DMS 273 treated with DMSO at 0.1 percent for 48 hours (cell line): Measurements from ENCODE around the gene GNAL.
A peak's percentile ranks its signal among the peaks of the same experiment; 100 is the strongest.

Source experiments
- DNase-seq: peaks from one replicate; lab custom pipeline; 2025; lab: John Stamatoyannopoulos, UW

The GNAL gene

DNA sequence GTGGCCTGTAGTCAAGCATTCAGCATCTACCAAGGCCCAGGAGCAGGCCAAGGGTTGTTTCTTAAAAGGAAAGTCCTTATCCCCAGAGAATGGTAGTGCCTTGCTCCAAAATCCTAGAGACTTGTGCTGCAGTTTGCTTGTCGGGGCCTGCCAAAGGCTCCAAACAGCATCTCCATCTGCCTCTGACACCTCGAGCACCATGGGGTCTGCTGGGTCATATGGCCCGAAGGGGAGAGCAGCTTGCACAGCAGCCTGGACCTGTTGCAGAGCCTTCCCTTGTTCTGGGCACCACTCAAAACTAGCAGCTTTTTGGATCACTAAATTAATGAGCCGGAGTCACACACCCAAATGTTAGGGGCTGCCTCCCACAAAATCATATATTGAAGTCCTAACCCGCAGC is 35.7 kb downstream of the GNAL start:
- peak; percentile 80 for DNase-seq

GRCh38 chr18:11726556-11726955 is 37.5 kb downstream of the GNAL start:
- no peak for DNase-seq

DNA sequence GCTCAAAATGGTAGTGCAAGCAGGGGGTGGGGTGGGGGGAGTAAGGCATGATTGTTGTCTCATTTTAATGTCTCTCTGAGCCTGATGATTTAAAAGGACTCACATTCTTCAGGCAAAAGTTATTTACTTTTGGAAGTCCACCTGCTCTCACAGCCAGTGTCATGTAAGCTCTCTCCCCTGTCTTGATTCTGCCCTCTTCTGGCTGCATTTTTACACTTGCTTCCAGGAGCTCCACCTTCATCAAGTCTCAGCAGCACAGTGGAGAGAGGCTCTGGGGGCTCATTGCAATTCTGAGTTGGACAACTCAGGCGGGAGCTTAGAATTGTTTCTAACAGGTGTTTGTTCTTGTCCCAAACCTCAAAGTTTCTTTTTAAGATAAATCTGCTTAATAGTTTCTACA is 39.2 kb downstream of the GNAL start:
- peak; percentile 31 for DNase-seq

GRCh38 chr18:11729556-11729955 is 40.5 kb downstream of the GNAL start:
- no peak for DNase-seq

- no peak for DNase-seq
Measured at GRCh38 chr18:11733031-11733430, 44.0 kb downstream of the GNAL start.

DNA sequence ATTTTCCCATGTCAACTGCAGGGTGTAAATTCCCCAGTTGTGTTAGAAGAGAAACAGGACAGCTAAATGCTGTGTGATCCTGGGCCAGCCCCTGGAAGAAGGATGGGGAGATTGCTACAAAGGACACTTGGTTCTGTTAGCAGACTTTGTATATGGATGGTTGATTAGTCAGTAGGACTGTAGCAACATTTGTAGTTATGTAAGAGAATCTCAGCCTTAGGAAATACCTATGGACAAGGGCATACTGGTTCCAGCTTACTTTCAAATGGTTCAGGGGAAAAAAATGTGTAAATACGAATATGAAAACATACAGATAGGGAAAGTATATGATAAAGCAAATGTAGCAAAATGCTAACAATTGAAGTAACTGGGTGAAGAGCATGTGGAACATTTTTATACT is 47.6 kb downstream of the GNAL start:
- DNase-seq: no peak

- no peak for DNase-seq
Measured at GRCh38 chr18:11739893-11740292, 50.8 kb downstream of the GNAL start.

GRCh38 chr18:11740461-11740860 is 51.4 kb downstream of the GNAL start:
- no peak for DNase-seq

DNA sequence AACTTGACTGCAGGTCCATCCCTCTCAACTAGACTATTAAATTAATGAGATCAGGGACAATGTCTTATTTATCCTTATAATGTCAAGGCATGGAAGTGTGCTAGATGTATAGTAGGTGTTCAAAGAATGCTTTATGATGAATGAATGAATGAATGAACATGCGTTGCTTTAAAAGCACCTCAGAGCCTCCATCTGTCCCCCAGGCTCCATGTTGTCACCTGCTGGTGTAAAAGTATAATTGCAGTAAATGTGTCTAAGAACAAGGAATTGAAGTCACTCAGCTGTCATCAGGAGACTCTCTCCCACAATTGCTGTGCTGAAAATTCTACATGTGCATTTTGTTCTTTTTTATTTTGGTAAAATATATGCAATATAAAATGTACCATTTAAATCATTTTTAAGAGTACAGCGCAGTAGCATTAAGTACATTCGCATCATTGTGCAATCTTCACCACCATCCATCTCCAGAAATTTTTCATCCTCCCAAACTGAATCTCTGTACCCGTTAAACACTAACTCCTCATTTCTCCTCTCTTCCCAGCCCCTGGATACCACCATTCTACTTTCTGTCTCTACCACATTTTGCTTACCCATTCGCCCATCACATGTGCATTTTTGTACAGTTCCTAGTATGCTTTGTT is 52.6 kb downstream of the GNAL start:
- DNase-seq: no peak

- no peak for DNase-seq
Measured at GRCh38 chr18:11745521-11745920, 56.5 kb downstream of the GNAL start.

DNA sequence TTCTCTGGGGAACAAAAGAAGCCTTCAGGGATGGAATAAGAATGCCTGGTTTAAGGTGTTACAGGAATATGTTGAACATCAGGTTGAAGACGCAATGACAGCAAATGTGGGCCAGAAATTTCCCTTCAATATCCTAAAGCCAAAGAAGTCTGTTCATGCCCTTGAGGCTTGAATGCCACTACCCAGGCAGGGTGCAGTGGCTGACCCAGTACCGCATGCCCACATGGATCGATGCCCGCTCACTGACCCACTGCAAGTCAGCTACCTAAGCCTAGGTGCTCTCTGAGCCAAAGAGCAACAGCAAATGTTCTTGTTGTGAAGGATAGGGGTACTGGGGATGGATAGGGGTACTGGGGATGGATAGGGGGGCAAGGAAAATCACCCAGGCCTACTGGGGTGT is 58.2 kb downstream of the GNAL start:
- DNase-seq: no peak

GRCh38 chr18:11747731-11748130 is 58.7 kb downstream of the GNAL start:
- DNase-seq: no peak

- DNase-seq: no peak
Measured at GRCh38 chr18:11749305-11749704, 60.2 kb downstream of the GNAL start.

DNA sequence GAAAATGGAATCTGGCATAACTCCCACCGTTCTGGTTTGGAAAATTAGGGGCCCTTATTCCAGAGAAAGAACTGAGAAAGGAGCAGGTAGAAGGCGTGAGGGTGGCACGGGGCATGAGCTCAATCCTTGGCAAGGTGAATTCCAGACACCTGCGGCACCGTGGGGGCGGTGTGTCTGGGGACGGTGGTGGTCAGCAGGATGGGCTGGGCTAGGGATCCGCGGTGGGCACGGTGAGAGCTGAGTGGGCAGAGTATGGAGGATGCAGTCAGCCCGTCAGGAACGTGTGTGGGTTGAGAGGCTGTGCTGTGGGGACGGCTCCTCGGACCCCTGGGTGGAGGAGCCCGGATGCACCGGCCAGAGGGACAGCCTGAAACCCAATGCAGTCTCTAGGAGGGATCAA is 61.1 kb downstream of the GNAL start:
- no peak for DNase-seq

DNA sequence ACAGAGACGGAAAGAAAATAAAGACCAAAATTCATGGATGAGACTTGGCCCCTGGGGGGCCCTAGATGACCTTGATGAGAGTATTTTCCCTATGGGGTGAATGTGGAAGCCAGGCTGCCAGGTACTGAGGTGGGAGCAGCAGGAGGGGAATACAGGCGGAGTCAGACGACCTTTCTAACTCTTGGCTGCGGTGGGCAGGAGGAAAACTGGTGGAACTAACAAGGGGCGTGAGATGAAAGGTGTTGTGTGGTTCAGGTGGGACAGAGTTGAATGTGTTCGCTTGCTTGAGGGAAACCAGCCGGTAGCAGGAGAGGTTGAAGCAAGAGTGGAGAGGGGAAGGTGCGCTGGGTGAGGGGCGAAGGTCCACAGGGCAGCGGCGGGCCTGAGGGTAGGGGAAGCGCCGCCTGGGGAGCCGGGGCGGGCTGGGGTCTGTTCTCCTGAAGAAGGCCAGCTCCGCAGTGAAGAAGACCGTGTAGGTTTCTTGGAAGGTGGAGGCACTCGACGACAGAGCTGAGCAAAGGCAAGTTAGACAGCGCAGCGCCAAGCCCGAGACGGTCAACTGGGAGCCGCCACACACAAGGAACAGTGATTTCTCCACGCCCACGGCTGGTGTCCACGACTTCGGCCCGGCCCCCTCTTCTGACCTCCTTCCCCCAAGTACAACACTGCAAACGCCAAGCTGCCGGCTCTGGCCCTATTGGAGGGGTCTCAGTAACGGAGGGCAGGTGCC is 61.7 kb downstream of the GNAL start:
- no peak for DNase-seq

- DNase-seq: no peak
Measured at GRCh38 chr18:11751341-11752115, 62.5 kb downstream of the GNAL start.

- DNase-seq: no peak
Measured at GRCh38 chr18:11752116-11752911, 63.2 kb downstream of the GNAL start.

- no peak for DNase-seq
Measured at GRCh38 chr18:11754979-11755378, 65.9 kb downstream of the GNAL start.

- DNase-seq: no peak
Measured at GRCh38 chr18:11757084-11757590, 68.1 kb downstream of the GNAL start.

DNA sequence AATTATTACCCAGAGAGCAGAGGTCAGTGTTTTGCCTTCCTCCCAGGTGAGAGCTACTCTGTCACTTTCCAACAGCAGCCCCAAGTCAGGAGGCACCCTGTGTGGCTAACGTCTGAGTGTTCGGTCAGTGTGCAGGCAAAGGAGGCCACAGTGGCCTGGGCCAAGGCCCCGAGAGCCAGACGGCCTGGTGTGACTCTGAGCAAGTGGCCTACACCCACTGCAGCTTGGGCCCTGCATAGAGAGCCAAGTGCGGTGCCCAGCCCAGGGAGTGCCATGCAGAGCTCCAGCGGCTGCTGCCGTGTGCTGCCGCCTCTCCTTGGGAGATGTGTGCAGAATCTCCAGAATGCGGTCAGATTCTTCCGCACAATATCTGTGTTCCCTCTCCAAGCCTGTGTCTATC is 70.4 kb downstream of the GNAL start:
- DNase-seq: no peak

- DNase-seq: no peak
Measured at GRCh38 chr18:11760498-11761167, 71.6 kb downstream of the GNAL start.

DNA sequence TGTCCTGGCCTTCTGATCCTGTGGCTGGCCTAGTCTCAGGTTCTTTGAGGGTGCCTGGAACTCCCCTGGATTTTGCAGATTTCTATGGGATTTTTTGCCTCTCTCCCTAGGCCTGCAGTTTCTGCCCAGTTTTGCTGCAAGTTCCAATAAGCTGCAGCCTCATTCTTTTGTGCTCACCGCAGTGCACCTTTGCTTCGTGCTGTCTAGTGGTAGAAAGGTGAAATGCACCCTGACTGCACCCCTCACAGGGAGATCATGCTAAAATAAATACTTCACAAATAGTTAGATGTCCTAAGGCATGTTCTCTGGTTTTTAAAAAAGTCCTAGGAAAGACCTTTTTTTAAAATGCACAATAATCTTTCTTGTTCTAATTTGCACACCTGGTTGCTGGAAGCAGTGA is 72.5 kb downstream of the GNAL start:
- no peak for DNase-seq
